ENCODE data around the gene PRICKLE2.

The PRICKLE2 gene

GRCh38 chr3:64203216-64203615 is 22.1 kb downstream of the PRICKLE2 start:
- peaks cover 21% of the 10 kb centered on the region for H3K4me1 ChIP-seq (ENCODE audit: control insufficient read depth, insufficient read depth, low read length)
- peaks cover 5% of the 10 kb centered on the region for H3K36me3 ChIP-seq (ENCODE audit: control insufficient read depth, insufficient read depth, low read length, severe bottlenecking)
- no peak for DNase-seq (ENCODE audit: low read depth)
- no peak overlapping the region for H3K9ac ChIP-seq (ENCODE audit: low read length)
- no peak overlapping the region for H3K4me3 ChIP-seq (ENCODE audit: low read length)
- no peaks in the 10 kb centered on the region for H3K9me3 ChIP-seq (ENCODE audit: control insufficient read depth, low read length)
- H3K27me3 ChIP-seq (replicated peaks; ENCODE audit: control insufficient read depth, insufficient read depth, low read length), result no peaks in the 10 kb centered on the region

GRCh38 chr3:64199932-64200331 is 25.3 kb downstream of the PRICKLE2 start:
- no peaks in the 10 kb centered on the region for H3K27me3 ChIP-seq (replicated peaks; ENCODE audit: control insufficient read depth, insufficient read depth, low read length)
- H3K9ac ChIP-seq (ENCODE audit: low read length), result no peak overlapping the region
- no peak for DNase-seq (ENCODE audit: low read depth)
- H3K36me3 ChIP-seq (ENCODE audit: control insufficient read depth, insufficient read depth, low read length, severe bottlenecking), result peaks cover 29% of the 10 kb centered on the region
- no peaks in the 10 kb centered on the region for H3K9me3 ChIP-seq (ENCODE audit: control insufficient read depth, low read length)
- H3K4me1 ChIP-seq (ENCODE audit: control insufficient read depth, insufficient read depth, low read length), result peaks cover 13% of the 10 kb centered on the region
- H3K4me3 ChIP-seq (ENCODE audit: low read length), result no peak overlapping the region

GRCh38 chr3:64196236-64196929 is 28.9 kb downstream of the PRICKLE2 start:
- no peak for DNase-seq (ENCODE audit: low read depth)
- H3K9ac ChIP-seq (ENCODE audit: low read length), result no peak overlapping the region
- H3K36me3 ChIP-seq (ENCODE audit: control insufficient read depth, insufficient read depth, low read length, severe bottlenecking), result peaks cover 50% of the 10 kb centered on the region
- no peak overlapping the region for H3K4me3 ChIP-seq (ENCODE audit: low read length)
- H3K9me3 ChIP-seq (ENCODE audit: control insufficient read depth, low read length), result no peaks in the 10 kb centered on the region
- peaks cover 19% of the 10 kb centered on the region for H3K4me1 ChIP-seq (ENCODE audit: control insufficient read depth, insufficient read depth, low read length)
- no peaks in the 10 kb centered on the region for H3K27me3 ChIP-seq (replicated peaks; ENCODE audit: control insufficient read depth, insufficient read depth, low read length)

- Histone ChIP-seq H3K9me3 (ENCODE audit: control insufficient read depth, low read length) (no peaks in the 10 kb centered on the region), H3K36me3 (ENCODE audit: control insufficient read depth, insufficient read depth, low read length, severe bottlenecking) (peaks cover 50% of the 10 kb centered on the region)
Observed at GRCh38 chr3:64195789-64196188, 29.5 kb downstream of the PRICKLE2 start.

GRCh38 chr3:64191822-64192221 is 33.4 kb downstream of the PRICKLE2 start:
- Histone ChIP-seq H3K9me3 (ENCODE audit: control insufficient read depth, low read length) (no peaks in the 10 kb centered on the region), H3K27me3 (replicated peaks; ENCODE audit: control insufficient read depth, insufficient read depth, low read length) (no peaks in the 10 kb centered on the region), H3K36me3 (ENCODE audit: control insufficient read depth, insufficient read depth, low read length, severe bottlenecking) (peaks cover 34% of the 10 kb centered on the region), H3K9ac (ENCODE audit: low read length) (no peak overlapping the region), H3K4me3 (ENCODE audit: low read length) (peak overlapping the region; percentile 5), H3K4me1 (ENCODE audit: control insufficient read depth, insufficient read depth, low read length) (peaks cover 64% of the 10 kb centered on the region)
- DNase-seq (ENCODE audit: low read depth), result no peak

More at GRCh38 chr3:64195789-64196188, 29.5 kb downstream of the PRICKLE2 start:
- Histone ChIP-seq H3K4me1 (ENCODE audit: control insufficient read depth, insufficient read depth, low read length) (peaks cover 25% of the 10 kb centered on the region), H3K27me3 (replicated peaks; ENCODE audit: control insufficient read depth, insufficient read depth, low read length) (no peaks in the 10 kb centered on the region), H3K9ac (ENCODE audit: low read length) (no peak overlapping the region), H3K4me3 (ENCODE audit: low read length) (no peak overlapping the region)
- no peak for DNase-seq (ENCODE audit: low read depth)

- H3K4me3 ChIP-seq (ENCODE audit: low read length), result peak overlapping the region; percentile 19
- H3K27me3 ChIP-seq (replicated peaks; ENCODE audit: control insufficient read depth, insufficient read depth, low read length), result no peaks in the 10 kb centered on the region
- H3K4me1 ChIP-seq (ENCODE audit: control insufficient read depth, insufficient read depth, low read length), result peaks cover 72% of the 10 kb centered on the region
- no peaks in the 10 kb centered on the region for H3K9me3 ChIP-seq (ENCODE audit: control insufficient read depth, low read length)
- peaks cover 24% of the 10 kb centered on the region for H3K36me3 ChIP-seq (ENCODE audit: control insufficient read depth, insufficient read depth, low read length, severe bottlenecking)
- DNase-seq (ENCODE audit: low read depth), result peak; percentile 73
- peak overlapping the region; percentile 30 for H3K9ac ChIP-seq (ENCODE audit: low read length)
Observed at GRCh38 chr3:64190517-64191515, 34.5 kb downstream of the PRICKLE2 start.

- Histone ChIP-seq H3K27me3 (replicated peaks; ENCODE audit: control insufficient read depth, insufficient read depth, low read length) (no peaks in the 10 kb centered on the region), H3K9ac (ENCODE audit: low read length) (no peak overlapping the region), H3K4me1 (ENCODE audit: control insufficient read depth, insufficient read depth, low read length) (peaks cover 84% of the 10 kb centered on the region), H3K4me3 (ENCODE audit: low read length) (peak overlapping the region; percentile 49), H3K36me3 (ENCODE audit: control insufficient read depth, insufficient read depth, low read length, severe bottlenecking) (peaks cover 17% of the 10 kb centered on the region), H3K9me3 (ENCODE audit: control insufficient read depth, low read length) (no peaks in the 10 kb centered on the region)
- DNase-seq (ENCODE audit: low read depth), result peak; percentile 84
Observed at GRCh38 chr3:64188810-64189560, 36.3 kb downstream of the PRICKLE2 start.

GRCh38 chr3:64187065-64187959 is 38.0 kb downstream of the PRICKLE2 start:
- Histone ChIP-seq H3K27me3 (replicated peaks; ENCODE audit: control insufficient read depth, insufficient read depth, low read length) (no peaks in the 10 kb centered on the region), H3K9me3 (ENCODE audit: control insufficient read depth, low read length) (no peaks in the 10 kb centered on the region), H3K36me3 (ENCODE audit: control insufficient read depth, insufficient read depth, low read length, severe bottlenecking) (peaks cover under 1% of the 10 kb centered on the region), H3K4me3 (ENCODE audit: low read length) (peak overlapping the region; percentile 11), H3K9ac (ENCODE audit: low read length) (no peak overlapping the region), H3K4me1 (ENCODE audit: control insufficient read depth, insufficient read depth, low read length) (peaks cover 85% of the 10 kb centered on the region)
- DNase-seq (ENCODE audit: low read depth), result peak; percentile 77

- Histone ChIP-seq H3K36me3 (ENCODE audit: control insufficient read depth, insufficient read depth, low read length, severe bottlenecking) (peaks cover 6% of the 10 kb centered on the region), H3K4me3 (ENCODE audit: low read length) (peak overlapping the region; percentile 11)
Observed at GRCh38 chr3:64186667-64187064, 38.6 kb downstream of the PRICKLE2 start.

GRCh38 chr3:64185436-64185835 is 39.8 kb downstream of the PRICKLE2 start:
- no peak overlapping the region for H3K4me3 ChIP-seq (ENCODE audit: low read length)
- H3K9ac ChIP-seq (ENCODE audit: low read length), result no peak overlapping the region
- DNase-seq (ENCODE audit: low read depth), result peak; percentile 26
- peaks cover 8% of the 10 kb centered on the region for H3K36me3 ChIP-seq (ENCODE audit: control insufficient read depth, insufficient read depth, low read length, severe bottlenecking)
- H3K27me3 ChIP-seq (replicated peaks; ENCODE audit: control insufficient read depth, insufficient read depth, low read length), result no peaks in the 10 kb centered on the region
- peaks cover 66% of the 10 kb centered on the region for H3K4me1 ChIP-seq (ENCODE audit: control insufficient read depth, insufficient read depth, low read length)
- H3K9me3 ChIP-seq (ENCODE audit: control insufficient read depth, low read length), result no peaks in the 10 kb centered on the region

More at GRCh38 chr3:64186667-64187064, 38.6 kb downstream of the PRICKLE2 start:
- DNase-seq (ENCODE audit: low read depth), result no peak
- no peaks in the 10 kb centered on the region for H3K9me3 ChIP-seq (ENCODE audit: control insufficient read depth, low read length)
- no peaks in the 10 kb centered on the region for H3K27me3 ChIP-seq (replicated peaks; ENCODE audit: control insufficient read depth, insufficient read depth, low read length)
- no peak overlapping the region for H3K9ac ChIP-seq (ENCODE audit: low read length)
- H3K4me1 ChIP-seq (ENCODE audit: control insufficient read depth, insufficient read depth, low read length), result peaks cover 78% of the 10 kb centered on the region
